Measurements from ENCODE around the gene FBXL7. TPM values are rescaled to one million over a fixed set of nuclear protein-coding genes. Genes with fewer than 3 reads are reported as not detected.

Gene FBXL7
- 1.0 to 1.8 TPM (median 1.3 TPM) in 5 replicates for total RNA-seq (2022; extraction: Qiagen RNA extraction; ENCODE audit: low read depth)

DNA sequence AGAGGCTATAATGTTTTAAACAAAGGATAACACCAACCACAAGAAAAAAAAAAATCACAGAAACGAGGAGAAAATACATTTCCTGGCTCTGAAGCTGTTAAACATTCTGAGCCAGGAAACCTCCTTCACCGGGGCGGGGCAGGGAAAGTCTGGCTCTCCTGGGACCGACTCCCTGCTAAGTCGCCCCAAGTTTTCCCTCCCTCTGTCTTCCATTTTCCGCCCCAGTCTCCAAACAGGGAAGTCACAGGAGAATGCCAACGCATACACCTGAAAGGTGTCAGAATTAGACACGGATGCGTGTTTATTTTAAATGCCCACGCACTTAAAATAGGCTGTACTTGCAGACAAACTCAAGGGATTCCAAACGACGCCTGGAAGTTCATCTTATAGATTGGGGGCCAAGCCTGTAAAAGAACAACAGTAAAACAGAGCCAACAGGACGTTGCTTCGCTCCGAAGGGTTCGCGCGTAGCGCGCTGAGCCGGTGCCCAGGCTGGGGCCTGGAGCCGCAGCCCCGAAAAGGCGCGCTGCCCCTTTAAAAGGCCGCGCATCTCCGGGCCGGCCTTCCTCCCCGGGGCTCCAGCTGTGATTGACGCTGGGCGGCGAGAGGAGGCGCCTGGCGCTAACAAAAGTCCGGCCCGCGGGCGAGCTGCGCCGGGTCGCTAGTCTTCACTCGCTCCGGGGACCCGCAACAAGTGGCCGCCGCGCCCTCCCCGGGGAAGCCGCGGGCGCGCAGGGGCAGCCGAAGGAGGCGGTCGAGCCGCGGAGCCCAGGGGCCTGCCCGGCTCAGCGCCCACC lies at the start of gene FBXL7:
Gene FBXL7, plus strand, starts transcription at position 653 of the 797 bp plus-strand sequence.

